Neuronal stem cell (in vitro differentiated cells): ENCODE measurements around the gene CH25H.

Source experiments
- DNase-seq: peaks from one replicate; pipeline ENCODE4 v3.0.0-alpha.2; 2013; ENCODE audit warnings: low spot score
- H2AFZ ChIP-seq: one replicate; pipeline ENCODE4 v1.6.1; 2013; ENCODE audit warnings: mild to moderate bottlenecking, low read length, inconsistent platforms
- H2AK5ac ChIP-seq: 2 replicates; pipeline ENCODE4 v1.6.1; 2013; ENCODE audit warnings: low read depth, mild to moderate bottlenecking, inconsistent platforms, low read length, moderate library complexity, mixed read lengths
- H2BK120ac ChIP-seq: 2 replicates; pipeline ENCODE4 v1.6.1; 2013; ENCODE audit warnings: low read depth, mild to moderate bottlenecking, inconsistent platforms, low read length, moderate library complexity, mixed read lengths
- H2BK12ac ChIP-seq: one replicate; pipeline ENCODE4 v1.6.1; 2013; ENCODE audit warnings: low read length, inconsistent platforms
- H2BK15ac ChIP-seq: 2 replicates; pipeline ENCODE4 v1.6.1; 2013; ENCODE audit warnings: mild to moderate bottlenecking, low read length, inconsistent platforms, mixed read lengths
- H2BK5ac ChIP-seq: one replicate; pipeline ENCODE4 v1.6.1; 2013; ENCODE audit warnings: inconsistent platforms, mild to moderate bottlenecking, low read length, moderate library complexity
- H3K14ac ChIP-seq: one replicate; pipeline ENCODE4 v1.6.1; 2013; ENCODE audit warnings: low read length, inconsistent platforms
- H3K18ac ChIP-seq: 2 replicates; pipeline ENCODE4 v1.6.1; 2013; ENCODE audit warnings: low read length, inconsistent platforms
- H3K23ac ChIP-seq: 2 replicates; pipeline ENCODE4 v1.6.1; 2013; ENCODE audit warnings: low read depth, mild to moderate bottlenecking, mixed read lengths, low read length, inconsistent platforms; ENCODE audit not compliant: poor library complexity
- H3K27ac ChIP-seq: replicated peaks from 3 replicates; pipeline ENCODE4 v1.5.1; 2013; ENCODE audit warnings: low read length, inconsistent platforms
- H3K27me3 ChIP-seq, 3 experiments: 2 replicates each; pipeline ENCODE4 v1.6.1; 2013; ENCODE audit warnings: low read length in 3 of 3, mild to moderate bottlenecking in 2 of 3, inconsistent platforms in 1 of 3, low read depth in 1 of 3, mixed read lengths in 1 of 3, moderate library complexity in 1 of 3; ENCODE audit not compliant: control insufficient read depth in 3 of 3, insufficient read depth in 3 of 3
- H3K36me3 ChIP-seq, 2 donors: replicated peaks in 1 of 2; 2 replicates each; pipeline ENCODE4 v1.6.1; 2013; ENCODE audit warnings: low read length in 2 of 2; ENCODE audit not compliant: control insufficient read depth in 2 of 2, insufficient read depth in 2 of 2
- H3K4ac ChIP-seq: 2 replicates; pipeline ENCODE4 v1.6.1; 2013; ENCODE audit warnings: inconsistent platforms, mild to moderate bottlenecking, low read length, moderate library complexity
- H3K4me1 ChIP-seq, 2 donors: 1 replicate in 1 of 2; 2 replicates in 1 of 2; pipeline ENCODE4 v1.6.1; 2013; ENCODE audit warnings: low read length in 2 of 2, low read depth in 1 of 2; ENCODE audit not compliant: control insufficient read depth in 2 of 2, insufficient read depth in 1 of 2
- H3K4me2 ChIP-seq: one replicate; pipeline ENCODE4 v1.6.1; 2013; ENCODE audit warnings: mild to moderate bottlenecking, low read length, inconsistent platforms; ENCODE audit not compliant: insufficient read depth, poor library complexity, severe bottlenecking
- H3K4me3 ChIP-seq, 2 donors: 2 replicates each; pipeline ENCODE4 v1.5.1; 2013; ENCODE audit warnings: low read length in 2 of 2, mild to moderate bottlenecking in 2 of 2, inconsistent platforms in 1 of 2, moderate library complexity in 1 of 2
- H3K79me1 ChIP-seq: one replicate; pipeline ENCODE4 v1.6.1; 2013; ENCODE audit warnings: low read depth, mild to moderate bottlenecking, inconsistent platforms, low read length, moderate library complexity
- H3K9ac ChIP-seq: one replicate; pipeline ENCODE4 v1.6.1; 2013; ENCODE audit warnings: mild to moderate bottlenecking, low read depth, low read length, inconsistent platforms; ENCODE audit not compliant: poor library complexity
- H3K9me3 ChIP-seq, 2 donors: replicated peaks in 1 of 2; 2 replicates each; pipeline versions ENCODE3 to v1.6.1; 2013; ENCODE audit warnings: low read length in 2 of 2, mild to moderate bottlenecking in 2 of 2, inconsistent platforms in 1 of 2, low read depth in 1 of 2, mixed read lengths in 1 of 2, moderate library complexity in 1 of 2; ENCODE audit not compliant: control insufficient read depth in 2 of 2, insufficient read depth in 1 of 2
- H4K8ac ChIP-seq: one replicate; pipeline ENCODE4 v1.6.1; 2013; ENCODE audit warnings: low read depth, mild to moderate bottlenecking, inconsistent platforms, low read length, moderate library complexity
- H4K91ac ChIP-seq: one replicate; pipeline ENCODE4 v1.6.1; 2013; ENCODE audit warnings: low read length, low read depth, mild to moderate bottlenecking, inconsistent platforms; ENCODE audit not compliant: poor library complexity
- WGBS, 2 donors: extraction: QIAGEN DNeasy Blood & Tissue Kit; methylation state at CpG; one replicate each; pipeline ENCODE4 v1.1.7; 2013; ENCODE audit warnings: missing lambda C conversion rate in 2 of 2, mixed read lengths in 1 of 2; ENCODE audit not compliant: insufficient read length in 2 of 2, insufficient replicate concordance in 1 of 2; ENCODE audit errors: extremely low coverage in 2 of 2; 5-methylcytosine and 5-hydroxymethylcytosine counted together

CH25H gene

GRCh38 chr10:89209718-89210117 lies 2.6 kb upstream of the CH25H start:
- Histone ChIP-seq H3K23ac (no peak overlapping the region), H2BK12ac (no peak overlapping the region), H3K4me2 (no peak overlapping the region), H3K14ac (no peak overlapping the region), H3K27ac (no peak overlapping the region), H4K91ac (no peak overlapping the region), H3K18ac (no peak overlapping the region), H3K36me3 (no peaks in the 10 kb centered on the region), H2AK5ac (no peak overlapping the region), H3K79me1 (no peaks in the 10 kb centered on the region), H2AFZ (no peak overlapping the region), H3K4me1 (peaks cover 10% of the 10 kb centered on the region in 2 donors), H2BK5ac (no peak overlapping the region), H3K4me3 (no peak overlapping the region), H3K9ac (no peak overlapping the region), H3K4ac (no peak overlapping the region), H2BK15ac (no peak overlapping the region), H2BK120ac (no peak overlapping the region), H3K27me3 (peaks cover 2 to 62% (median 33%) of the 10 kb centered on the region in 3 experiments), H3K9me3 (no peaks in the 10 kb centered on the region), H4K8ac (no peak overlapping the region)
- no CpG with 5 or more reads among the region's 5 CpGs for WGBS, 2 donors
- no peak for DNase-seq

DNA sequence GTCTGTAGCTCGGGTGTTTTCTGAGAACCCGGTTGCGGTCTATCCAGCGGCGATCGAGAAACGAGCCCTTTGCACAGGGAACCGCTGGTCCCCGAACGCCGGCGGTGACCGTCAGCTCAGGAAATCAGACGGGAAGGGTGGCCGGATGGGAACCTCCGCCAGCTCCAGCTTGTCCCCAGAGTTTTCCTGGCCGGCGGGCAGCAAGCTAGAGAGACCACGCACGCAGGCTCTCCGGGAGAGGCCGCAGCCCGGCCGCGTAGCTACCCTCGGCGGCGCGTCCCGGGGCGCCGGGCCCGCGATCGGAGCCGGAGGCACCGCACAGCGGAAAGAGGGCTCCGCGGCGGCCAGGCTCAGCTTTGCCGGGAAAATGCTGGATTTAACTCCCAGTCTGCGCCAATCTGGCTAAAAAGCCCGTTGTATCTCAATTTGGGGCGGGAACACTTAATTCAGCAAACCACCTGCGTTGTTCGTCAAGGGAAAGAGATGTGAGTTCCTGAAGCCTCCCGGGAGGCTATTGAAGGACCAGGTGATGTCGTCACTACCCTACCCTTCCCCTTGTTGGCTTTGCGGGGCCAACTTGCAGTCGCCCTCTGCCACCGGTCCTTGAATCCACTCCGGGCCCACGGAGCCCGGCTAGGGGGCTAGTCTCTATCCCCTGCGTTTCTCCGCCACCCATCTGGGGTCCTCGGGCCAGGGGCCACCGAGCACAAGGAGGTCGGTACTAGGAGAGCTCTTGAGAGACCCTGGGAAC lies 859 bp upstream of the CH25H start:
- WGBS, 2 donors = no CpG with 5 or more reads among the region's 60 CpGs
- Histone ChIP-seq H3K14ac (no peak overlapping the region), H3K27ac (no peak overlapping the region), H4K8ac (no peak overlapping the region), H2BK15ac (no peak overlapping the region), H3K9me3 (no peaks in the 10 kb centered on the region), H3K18ac (no peak overlapping the region), H2AK5ac (no peak overlapping the region), H3K9ac (no peak overlapping the region), H3K4ac (no peak overlapping the region), H3K4me1 (peaks cover 10% of the 10 kb centered on the region in 2 donors), H2BK12ac (no peak overlapping the region), H2BK5ac (no peak overlapping the region), H3K23ac (no peak overlapping the region), H3K79me1 (no peaks in the 10 kb centered on the region), H3K4me2 (peak overlapping the region; percentile 82), H3K4me3 (peak overlapping the region; percentile 26 to 76), H2BK120ac (no peak overlapping the region), H2AFZ (peak overlapping the region; percentile 92), H4K91ac (no peak overlapping the region), H3K36me3 (no peaks in the 10 kb centered on the region), H3K27me3 (peaks cover 2 to 78% (median 36%) of the 10 kb centered on the region in 3 experiments)
- peak; percentile 30 for DNase-seq

DNA sequence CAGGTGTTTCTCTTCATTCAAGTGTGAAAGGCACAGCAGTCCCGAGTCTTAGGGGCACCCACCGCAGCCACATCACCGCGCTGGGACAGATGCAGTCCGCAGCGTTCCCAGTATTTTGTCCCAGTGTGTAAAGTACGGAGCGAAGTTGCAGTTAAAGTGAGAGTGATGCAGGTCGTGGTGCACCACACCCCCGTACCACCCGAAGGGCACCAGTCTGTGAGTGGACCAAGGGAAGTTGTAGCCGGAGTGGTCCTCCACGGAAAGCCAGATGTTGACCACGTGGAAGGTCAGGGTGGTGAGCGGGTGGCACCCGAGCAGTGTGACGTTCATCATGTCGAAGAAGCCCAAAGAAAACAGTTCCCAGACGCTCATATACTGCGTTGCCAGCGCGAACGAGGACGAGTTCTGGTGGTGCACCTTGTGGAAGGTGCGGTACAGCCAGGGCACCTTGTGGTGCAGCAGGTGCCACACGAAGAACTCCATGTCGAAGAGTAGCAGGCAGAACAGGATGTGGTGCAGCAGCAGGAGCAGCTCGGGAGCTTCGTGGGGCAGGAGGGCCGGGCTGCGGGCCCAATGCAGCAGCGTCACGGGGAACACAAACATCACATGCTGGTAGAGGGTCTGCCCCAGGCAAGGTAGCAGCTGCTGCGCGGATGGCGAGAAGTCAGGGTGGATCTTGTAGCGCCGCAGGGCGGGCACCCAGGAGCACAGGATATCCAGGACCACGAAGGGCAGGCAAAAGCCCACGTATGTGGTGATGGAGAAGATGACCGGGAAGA lies 526 bp downstream of the CH25H start:
- Histone ChIP-seq H3K27me3 (peaks cover 2 to 91% (median 36%) of the 10 kb centered on the region in 3 experiments), H3K4me1 (peaks cover 10% of the 10 kb centered on the region in 2 donors), H2BK5ac (no peak overlapping the region), H3K4ac (no peak overlapping the region), H2AK5ac (no peak overlapping the region), H2BK120ac (no peak overlapping the region), H3K4me3 (peak overlapping the region in 1 of 2 donors; percentile 76), H3K14ac (no peak overlapping the region), H3K18ac (no peak overlapping the region), H3K23ac (peak overlapping the region; percentile 57), H3K9ac (peak overlapping the region; percentile 56), H4K8ac (no peak overlapping the region), H2AFZ (peak overlapping the region; percentile 92), H2BK15ac (no peak overlapping the region), H3K4me2 (peak overlapping the region; percentile 82), H4K91ac (no peak overlapping the region), H3K36me3 (no peaks in the 10 kb centered on the region), H3K79me1 (no peaks in the 10 kb centered on the region), H2BK12ac (no peak overlapping the region), H3K27ac (no peak overlapping the region), H3K9me3 (no peaks in the 10 kb centered on the region)
- peak; percentile 8 for DNase-seq
- WGBS, 2 donors = no CpG with 5 or more reads among the region's 42 CpGs

GRCh38 chr10:89204621-89205185 lies 2.4 kb downstream of the CH25H start:
- Histone ChIP-seq H3K4ac (no peak overlapping the region), H3K4me1 (peaks cover 10% of the 10 kb centered on the region in 2 donors), H3K79me1 (no peaks in the 10 kb centered on the region), H2AK5ac (no peak overlapping the region), H3K4me3 (no peak overlapping the region), H3K36me3 (no peaks in the 10 kb centered on the region), H2BK12ac (no peak overlapping the region), H3K27ac (no peak overlapping the region), H3K23ac (no peak overlapping the region), H2AFZ (no peak overlapping the region), H2BK120ac (no peak overlapping the region), H3K9ac (no peak overlapping the region), H3K18ac (no peak overlapping the region), H2BK5ac (no peak overlapping the region), H3K14ac (no peak overlapping the region), H3K9me3 (no peaks in the 10 kb centered on the region), H4K91ac (no peak overlapping the region), H3K4me2 (no peak overlapping the region), H2BK15ac (no peak overlapping the region), H3K27me3 (peaks cover 2 to 84% (median 36%) of the 10 kb centered on the region in 3 experiments), H4K8ac (no peak overlapping the region)
- WGBS, 2 donors = no CpG with 5 or more reads among the region's 6 CpGs
- DNase-seq = no peak
